Stimulated activated CD4-positive, alpha-beta T cell treated with anti-CD3 and anti-CD28 coated beads, Interleukin-1b, Interleukin-23, amount 100 ng/mL, for 4 hours (primary cell): ENCODE measurements around the gene AFF1.

Experiments used
- DNase-seq, 2 donors: peaks; one replicate each; pipeline ENCODE4 v3.0.0-alpha.2; 2020; ENCODE audit warnings: low read depth in 2 of 2

The AFF1 gene

DNA sequence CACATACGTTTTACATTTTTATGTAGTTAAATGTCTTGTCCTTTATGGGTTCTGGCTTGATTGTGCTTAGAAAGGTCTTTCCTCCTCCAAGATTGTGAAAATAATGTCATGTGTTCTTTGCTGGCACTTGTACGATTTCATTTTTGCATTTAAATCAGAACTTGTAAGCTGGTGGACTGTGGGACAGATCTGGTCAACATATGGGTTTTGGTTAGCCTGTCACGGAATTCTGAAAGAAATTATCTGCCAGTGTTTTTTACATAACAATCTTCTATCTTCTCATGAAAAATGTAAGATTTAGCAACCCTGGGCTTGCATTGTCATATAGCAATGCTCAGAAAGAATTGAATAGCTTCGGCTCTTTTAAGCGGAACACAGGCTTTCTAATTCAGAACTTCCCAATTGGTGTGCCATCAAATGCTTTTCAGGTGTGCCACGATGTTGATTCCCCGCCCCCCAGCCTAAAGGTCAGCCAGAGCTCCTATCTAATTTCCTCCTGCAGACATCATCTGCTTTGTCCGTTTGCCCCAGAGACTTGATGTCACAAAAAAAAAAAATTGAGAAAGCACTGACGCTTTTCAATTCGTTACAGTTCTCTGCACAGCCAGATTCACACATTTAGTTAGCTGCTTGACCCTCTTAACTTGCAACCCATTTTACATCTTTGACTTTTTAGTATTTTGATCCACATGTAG is 16.2 kb downstream of the AFF1 start:
- no peak for DNase-seq

DNA sequence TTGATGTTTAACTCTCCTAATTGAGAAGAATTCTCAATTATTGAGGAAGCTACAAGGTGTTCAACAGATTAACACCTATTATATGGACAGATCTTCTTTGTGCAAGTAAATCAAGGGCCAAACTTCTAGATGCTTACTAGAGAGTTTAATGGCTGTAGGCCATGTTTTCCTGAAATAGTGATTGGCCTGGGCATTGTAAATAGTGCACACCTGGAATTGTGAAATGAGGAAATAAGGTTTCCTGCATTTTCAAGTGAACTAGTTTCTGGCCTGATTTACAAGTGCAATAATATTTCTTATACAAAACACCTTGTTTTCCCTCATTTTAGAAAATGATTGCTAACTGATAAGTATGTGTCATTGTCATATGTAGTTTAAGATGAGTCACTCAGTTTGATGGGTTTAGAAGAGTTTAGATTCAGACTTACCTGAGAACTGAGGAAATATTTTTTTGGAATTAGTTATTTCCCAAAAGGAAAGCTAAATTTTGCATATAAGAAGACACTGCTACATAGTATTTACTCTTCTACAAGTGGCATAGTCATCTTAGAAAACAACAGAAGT is 21.2 kb downstream of the AFF1 start:
- DNase-seq: no peak

- no peak for DNase-seq
Observed at GRCh38 chr4:86957215-86957614, 22.4 kb downstream of the AFF1 start.

DNA sequence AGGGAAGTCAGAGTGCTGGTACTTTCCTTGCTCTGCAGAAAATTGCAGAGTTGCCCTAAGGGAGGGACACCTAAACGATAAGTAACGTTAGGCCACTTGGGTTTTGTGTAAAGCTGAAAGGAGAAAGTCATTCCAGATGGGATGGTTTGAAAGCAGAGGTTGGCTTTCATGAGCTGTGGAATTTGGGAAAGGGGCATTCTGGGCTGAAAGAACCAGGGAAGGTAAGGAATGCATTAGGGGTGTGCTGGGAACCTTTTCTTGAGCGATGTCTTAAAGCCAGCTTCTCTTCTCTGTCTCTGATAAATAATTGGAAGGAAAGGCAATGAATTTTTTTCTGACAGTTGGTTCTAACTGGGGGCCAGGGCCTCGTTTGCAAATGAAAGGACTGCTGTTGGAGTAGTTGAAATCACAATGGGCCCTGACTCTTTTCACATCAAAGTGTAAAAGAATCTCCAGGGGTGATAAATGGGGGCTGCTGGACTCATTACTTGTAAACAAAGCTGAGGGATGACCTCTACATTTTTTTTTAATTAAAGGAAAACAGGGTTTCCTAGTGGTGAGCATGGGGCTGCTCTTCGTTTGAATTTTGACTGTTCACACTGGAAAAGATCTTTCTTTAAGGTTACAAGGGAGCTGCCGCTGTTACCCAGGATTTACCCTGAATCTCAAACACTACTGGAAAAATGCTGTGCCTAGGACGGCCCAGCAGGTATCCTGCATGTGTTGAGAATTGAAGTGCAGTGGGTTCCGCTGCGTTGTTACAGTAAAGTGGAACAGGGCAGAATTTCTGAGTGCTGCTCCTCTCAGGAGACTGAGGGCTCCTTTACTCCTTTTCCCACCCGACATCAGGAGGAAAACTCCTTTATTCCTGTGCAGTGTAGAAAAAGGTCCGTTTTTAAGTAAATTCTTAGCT is 25.0 kb downstream of the AFF1 start:
- no peak for DNase-seq

DNA sequence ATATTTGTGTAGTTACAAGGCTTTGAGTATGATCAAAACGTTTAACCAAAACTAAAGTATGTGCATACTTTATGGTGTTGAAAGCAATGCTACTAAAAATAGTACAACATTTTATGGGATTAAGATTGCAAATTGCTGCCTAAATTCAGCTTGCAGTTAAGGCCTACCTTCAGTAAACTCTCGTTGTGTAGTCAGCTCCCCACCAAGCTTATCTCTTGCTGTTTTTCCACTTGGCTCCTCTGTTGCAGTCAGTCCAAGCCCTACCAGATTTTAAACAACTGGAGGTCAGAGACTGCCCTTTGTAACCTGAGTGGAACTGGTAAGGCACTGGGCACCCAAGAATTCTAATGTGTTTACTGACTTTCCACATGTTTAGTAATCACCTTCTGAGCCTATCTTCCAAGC is 25.7 kb downstream of the AFF1 start:
- DNase-seq: no peak

DNA sequence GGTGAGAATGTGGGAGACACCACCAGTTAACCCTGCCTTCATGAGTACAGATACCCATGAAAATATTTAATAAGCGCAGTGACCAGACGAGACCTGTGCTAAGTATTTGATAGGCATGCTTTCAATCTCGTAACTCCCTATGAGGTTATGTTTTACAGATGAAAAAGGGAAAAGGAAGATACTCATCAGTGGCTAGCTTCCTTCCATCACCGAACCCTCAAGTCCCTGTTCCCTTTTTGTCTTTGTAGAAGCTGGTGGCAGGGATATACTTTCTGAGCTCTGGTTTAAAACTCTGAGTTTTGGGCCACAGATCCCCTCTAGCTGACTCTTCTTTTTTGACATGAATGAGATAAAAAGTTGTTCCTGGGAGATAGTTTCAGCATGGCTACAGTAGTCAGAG is 26.3 kb downstream of the AFF1 start:
- no peak for DNase-seq

DNA sequence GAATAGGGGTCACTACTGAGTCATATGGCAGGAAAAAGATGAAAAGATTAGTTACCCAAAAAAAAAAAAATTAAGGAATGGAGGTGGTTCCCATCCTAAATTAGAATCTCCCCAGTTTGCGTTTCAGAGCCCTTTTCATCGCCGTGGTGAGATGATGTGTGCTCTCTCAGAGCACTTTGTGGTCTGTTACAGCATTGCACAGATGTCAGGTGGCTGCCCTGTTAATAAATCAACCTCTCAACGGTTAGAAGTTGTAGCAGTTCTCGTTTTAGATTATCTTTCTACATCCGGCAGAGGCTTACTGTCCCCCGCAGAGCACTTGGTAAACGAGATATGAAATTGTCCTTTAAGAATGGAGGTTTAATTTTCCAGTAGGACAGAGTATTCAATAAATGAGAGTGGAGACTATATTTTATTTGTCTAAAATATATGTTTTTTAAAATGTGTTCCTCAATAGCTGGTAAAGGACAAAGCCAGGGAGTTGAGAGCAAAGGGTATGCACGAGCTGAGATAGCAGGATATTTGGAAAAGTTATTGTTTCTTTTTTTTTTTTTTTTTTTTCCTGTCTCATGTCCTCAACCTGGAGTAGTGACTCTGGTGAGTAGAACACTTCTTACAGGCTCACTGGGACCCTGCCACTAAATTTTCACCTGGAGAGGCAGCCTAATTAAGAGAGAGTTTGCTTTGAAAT is 26.9 kb downstream of the AFF1 start:
- DNase-seq: no peak

DNA sequence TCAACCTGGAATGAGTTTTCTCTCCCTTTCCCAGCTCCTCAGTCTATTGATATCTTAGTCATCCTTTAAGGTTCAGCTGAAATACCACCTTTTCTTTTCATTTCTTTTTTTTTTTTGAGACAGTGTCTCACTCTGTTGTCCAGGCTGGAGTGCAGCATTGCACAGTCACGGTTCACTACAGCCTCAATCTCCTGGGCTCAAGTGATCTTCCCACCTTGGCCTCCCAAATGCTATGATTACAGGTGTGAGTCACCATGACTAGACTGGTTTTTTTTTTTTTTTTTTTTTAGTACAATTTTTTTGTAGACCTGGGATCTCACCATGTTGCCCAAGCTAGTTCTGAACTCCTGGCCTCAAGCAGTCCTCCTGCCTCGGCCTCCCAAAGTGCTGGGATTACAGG is 28.9 kb downstream of the AFF1 start:
- DNase-seq: no peak

GRCh38 chr4:86965019-86965976 is 30.5 kb downstream of the AFF1 start:
- no peak for DNase-seq

- no peak for DNase-seq
Observed at GRCh38 chr4:86967073-86967472, 32.3 kb downstream of the AFF1 start.

- DNase-seq: no peak
Observed at GRCh38 chr4:86967798-86968197, 33.0 kb downstream of the AFF1 start.

GRCh38 chr4:86968547-86968946 is 33.7 kb downstream of the AFF1 start:
- no peak for DNase-seq

GRCh38 chr4:86970447-86971354 is 35.9 kb downstream of the AFF1 start:
- DNase-seq: no peak

GRCh38 chr4:86971355-86971683 is 36.5 kb downstream of the AFF1 start:
- no peak for DNase-seq

GRCh38 chr4:86972997-86973396 is 38.2 kb downstream of the AFF1 start:
- no peak for DNase-seq

DNA sequence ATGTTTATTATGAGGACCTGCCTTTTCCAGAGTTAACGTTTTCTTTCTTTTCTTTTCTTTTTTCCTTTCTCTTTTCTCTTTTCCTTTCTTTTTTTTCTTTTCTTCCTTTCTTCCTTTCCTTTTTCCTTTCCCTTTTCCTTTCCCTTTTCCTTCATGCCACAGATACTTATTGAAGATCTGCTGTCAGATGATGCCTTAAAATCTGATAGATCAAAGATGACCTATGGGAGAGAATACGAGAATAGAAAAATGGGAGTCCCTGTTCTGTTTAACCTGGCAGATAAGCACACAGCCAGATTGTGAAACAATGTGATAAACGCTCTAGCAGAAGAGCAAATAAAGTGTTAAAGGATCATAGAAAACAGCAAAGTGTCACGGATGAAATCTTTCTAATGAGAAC is 38.9 kb downstream of the AFF1 start:
- DNase-seq: no peak

GRCh38 chr4:86974551-86974994 is 39.8 kb downstream of the AFF1 start:
- DNase-seq: no peak

- no peak for DNase-seq
Observed at GRCh38 chr4:86975927-86976326, 41.1 kb downstream of the AFF1 start.

DNA sequence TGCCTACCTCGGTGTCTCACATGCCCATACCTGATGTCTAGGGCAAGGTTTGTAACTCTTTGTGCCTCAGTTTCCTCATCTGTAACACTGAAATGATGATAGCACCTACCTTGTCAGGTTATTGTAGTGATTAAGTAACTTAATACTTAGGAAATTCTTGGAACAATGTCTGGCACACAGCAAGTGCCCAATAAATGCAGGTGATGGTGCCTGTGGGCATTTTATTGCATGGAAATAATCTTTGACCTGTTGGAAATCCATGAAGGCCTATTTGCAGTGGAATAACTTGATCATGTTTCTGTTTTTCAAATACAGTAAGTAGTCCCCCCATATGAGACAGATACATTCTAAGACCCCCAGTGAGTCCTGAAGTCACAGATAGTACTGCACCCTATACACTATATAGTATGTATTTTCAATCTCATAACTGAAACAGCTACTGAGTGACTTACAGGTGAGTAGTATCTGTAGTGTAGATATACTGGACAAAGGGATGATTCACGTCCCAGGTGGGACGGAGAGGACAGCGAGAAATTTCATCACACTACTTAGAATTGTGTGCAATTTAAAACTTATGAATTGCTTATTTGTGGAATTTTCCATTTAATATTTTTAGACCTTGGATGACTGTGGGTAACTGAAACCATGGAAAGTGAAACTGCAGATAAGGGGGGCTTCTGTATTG is 42.1 kb downstream of the AFF1 start:
- no peak for DNase-seq
